PFSK-1 (cell line): ENCODE data around the gene GPS2.

ENCODE experiments used
- FOXP2 ChIP-seq: optimal IDR thresholded peaks from 2 replicates; pipeline ENCODE3; 2011; ENCODE audit warnings: borderline replicate concordance, control low read depth, inconsistent platforms; ENCODE audit not compliant: insufficient read depth; ENCODE audit errors: extremely low read length, extremely low read depth
- POLR2AphosphoS5 ChIP-seq: IDR thresholded peaks from 2 replicates; pipeline ENCODE4 v1.6.1; 2012; ENCODE audit warnings: low read depth, mild to moderate bottlenecking, control low read depth, low read length, moderate library complexity
- REST ChIP-seq, 2 experiments: IDR thresholded peaks; 2 replicates each; pipeline versions ENCODE4 v1.6.1 to v1.8.0; 2011 to 2012; ENCODE audit warnings: low read depth in 2 of 2, low read length in 2 of 2, control low read depth in 1 of 2, inconsistent platforms in 1 of 2, mild to moderate bottlenecking in 1 of 2, moderate library complexity in 1 of 2; ENCODE audit not compliant: insufficient read depth in 1 of 2
- SIN3A ChIP-seq: IDR thresholded peaks from 2 replicates; pipeline ENCODE4 v1.6.1; 2012; ENCODE audit warnings: mild to moderate bottlenecking, low read length, moderate library complexity, borderline replicate concordance; ENCODE audit not compliant: insufficient read depth
- TAF1 ChIP-seq: IDR thresholded peaks from 2 replicates; pipeline ENCODE4 v1.6.1; 2012; ENCODE audit warnings: low read length, control low read depth, borderline replicate concordance; ENCODE audit not compliant: insufficient read depth

Gene GPS2

GRCh38 chr17:7292194-7292593, 23.0 kb downstream of the GPS2 start:
- TF ChIP-seq FOXP2 (no peak), POLR2AphosphoS5 (no peak), TAF1 (no peak), SIN3A (no peak), REST (IDR thresholded peaks at IDR 0.05; ENCODE audit: insufficient read depth in 1 of 2, low read depth in 2 of 2, low read length in 2 of 2) (no peak)

- TF ChIP-seq POLR2AphosphoS5 (no peak), FOXP2 (no peak), SIN3A (no peak), TAF1 (no peak), REST (IDR thresholded peaks at IDR 0.05; ENCODE audit: insufficient read depth in 1 of 2, low read depth in 2 of 2, low read length in 2 of 2) (no peak)
These were observed 24.5 kb downstream of the GPS2 start for GRCh38 chr17:7290685-7291084.

GRCh38 chr17:7290166-7290565, 25.0 kb downstream of the GPS2 start:
- no peak for TF ChIP-seq FOXP2
- no peak for TF ChIP-seq TAF1

GRCh38 chr17:7289256-7290032, 25.7 kb downstream of the GPS2 start:
- no peak for TF ChIP-seq FOXP2
- TF ChIP-seq SIN3A, result no peak
- TF ChIP-seq TAF1, result no peak
- no peak for TF ChIP-seq POLR2AphosphoS5
- no peak for TF ChIP-seq REST (IDR thresholded peaks at IDR 0.05; ENCODE audit: insufficient read depth in 1 of 2, low read depth in 2 of 2, low read length in 2 of 2)

GRCh38 chr17:7285679-7286078, 29.5 kb downstream of the GPS2 start:
- no peak for TF ChIP-seq POLR2AphosphoS5
- TF ChIP-seq SIN3A, result no peak
- TF ChIP-seq REST (IDR thresholded peaks at IDR 0.05; ENCODE audit: insufficient read depth in 1 of 2, low read depth in 2 of 2, low read length in 2 of 2), result no peak
- no peak for TF ChIP-seq FOXP2
- TF ChIP-seq TAF1, result no peak
